Measurements from ENCODE around the gene ELOVL5.

ELOVL5 gene

GRCh38 chr6:53264915-53265607, 83.7 kb downstream of the ELOVL5 start:
- no peak for DNase-seq

GRCh38 chr6:53264337-53264736, 84.4 kb downstream of the ELOVL5 start:
- DNase-seq = no peak

GRCh38 chr6:53263917-53264316, 84.8 kb downstream of the ELOVL5 start:
- no peak for DNase-seq

DNA sequence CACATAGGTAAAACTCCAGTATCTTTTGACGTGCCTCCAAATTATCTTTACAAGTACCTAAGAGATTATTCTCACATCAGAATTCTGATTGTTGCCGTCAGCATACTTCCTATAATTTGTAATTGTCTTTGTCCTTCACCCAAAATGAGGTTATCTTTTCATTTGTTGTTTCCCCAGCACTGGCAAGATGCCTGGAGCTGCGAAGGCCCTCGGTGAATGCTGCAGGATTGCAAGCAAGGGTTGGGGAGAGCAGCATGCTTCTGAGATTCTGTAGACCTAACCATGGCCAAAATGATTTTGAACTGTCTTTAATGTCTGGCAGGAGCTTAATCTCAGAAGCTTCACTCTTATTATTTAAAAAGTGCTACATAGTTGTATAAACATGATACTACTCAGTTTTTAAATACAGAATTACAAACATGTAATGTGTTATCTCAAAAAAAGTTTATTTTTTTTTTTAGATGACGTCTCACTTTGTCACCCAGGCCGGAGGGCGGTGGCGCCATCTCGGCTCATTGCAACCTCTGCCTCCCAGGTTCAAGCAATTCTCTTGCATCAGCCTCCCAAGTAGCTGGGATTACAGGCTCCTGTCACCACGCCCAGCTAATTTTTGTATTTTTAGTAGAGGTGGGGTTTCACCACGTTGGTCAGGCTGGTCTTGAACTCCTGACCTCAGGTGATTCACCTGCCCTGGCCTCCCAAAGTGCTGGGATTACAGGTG, 88.7 kb downstream of the ELOVL5 start:
- no peak for DNase-seq

DNA sequence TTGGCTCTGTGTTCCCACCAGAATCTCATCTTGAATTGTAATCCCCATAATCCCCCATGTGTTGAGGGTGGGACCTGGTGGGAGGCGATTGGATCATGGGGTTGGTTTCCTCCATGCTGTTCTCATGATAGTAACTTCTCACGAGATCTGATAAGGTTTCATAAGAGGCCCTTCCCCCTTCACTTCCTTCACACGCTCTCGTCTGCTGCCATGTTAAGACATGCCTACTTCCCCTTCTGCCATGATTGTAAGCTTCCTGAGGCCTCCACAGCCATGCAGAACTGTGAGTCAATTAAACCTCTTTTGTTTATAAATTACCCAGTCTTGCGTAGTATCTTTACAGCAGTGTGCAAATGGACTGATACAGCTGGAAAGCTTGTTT, 90.0 kb downstream of the ELOVL5 start:
- no peak for DNase-seq

DNA sequence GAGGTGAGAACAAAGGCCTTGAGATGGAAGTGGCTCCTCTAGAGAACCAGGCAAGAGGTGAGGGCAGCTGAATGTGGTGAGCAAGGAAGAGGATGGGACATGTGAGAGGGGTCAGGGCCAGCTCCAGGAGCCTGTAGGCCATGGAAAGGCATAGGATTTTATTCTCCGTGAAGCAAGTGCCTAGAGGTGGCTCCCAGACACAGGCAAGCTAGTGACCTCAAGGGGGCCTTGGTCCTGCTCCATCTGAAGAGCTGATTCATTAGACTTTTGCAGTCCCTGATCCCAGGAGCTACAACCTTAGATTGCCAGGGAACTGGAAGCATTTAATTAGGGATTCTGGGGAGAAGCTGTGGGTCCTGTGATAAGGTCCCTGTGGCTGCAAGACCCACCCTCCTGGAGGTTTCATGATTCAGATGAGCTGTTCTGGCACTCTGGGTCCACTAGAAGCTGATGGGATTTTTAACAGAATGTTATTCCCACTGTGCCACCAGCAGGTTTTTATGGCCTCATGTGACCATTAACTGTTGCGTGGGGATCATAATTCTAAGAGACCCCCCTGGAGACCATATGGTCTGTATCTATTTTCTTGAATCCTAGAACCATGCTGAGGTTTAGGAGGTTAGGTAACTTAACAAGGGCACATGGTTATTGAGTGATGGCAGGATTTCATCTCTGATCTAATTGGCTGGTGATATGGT, 90.5 kb downstream of the ELOVL5 start:
- DNase-seq = no peak

GRCh38 chr6:53257533-53257932, 91.2 kb downstream of the ELOVL5 start:
- no peak for DNase-seq

GRCh38 chr6:53257001-53257400, 91.7 kb downstream of the ELOVL5 start:
- DNase-seq = no peak

- no peak for DNase-seq
These were observed 96.5 kb downstream of the ELOVL5 start for GRCh38 chr6:53252177-53252692.

- no peak for DNase-seq
These were observed 97.6 kb downstream of the ELOVL5 start for GRCh38 chr6:53251033-53251672.

- DNase-seq = no peak
These were observed 98.3 kb downstream of the ELOVL5 start for GRCh38 chr6:53250176-53251032.

DNA sequence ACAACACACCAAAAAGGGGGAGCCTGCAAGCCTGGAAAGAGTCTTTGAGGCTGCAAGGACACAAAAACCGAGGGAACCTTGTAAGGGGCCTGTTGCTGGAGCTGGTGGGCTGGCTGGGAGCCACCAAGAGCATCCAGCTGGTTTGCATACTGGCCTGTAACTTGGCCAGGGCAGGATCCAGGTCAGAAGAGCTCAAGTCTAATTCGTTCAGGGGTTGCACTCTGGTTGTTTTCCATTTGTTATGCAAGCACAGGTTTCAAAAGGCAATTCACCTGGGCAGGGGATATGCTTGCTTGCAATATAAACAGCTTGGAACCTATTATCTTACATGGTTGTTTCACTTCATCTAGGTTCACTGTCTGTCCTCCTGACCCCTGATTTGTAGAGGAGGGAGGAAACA, 101.8 kb downstream of the ELOVL5 start:
- no peak for DNase-seq

GRCh38 chr6:53244958-53245357, 103.8 kb downstream of the ELOVL5 start:
- DNase-seq = no peak

- DNase-seq = no peak
These were observed 104.3 kb downstream of the ELOVL5 start for GRCh38 chr6:53244399-53244931.

DNA sequence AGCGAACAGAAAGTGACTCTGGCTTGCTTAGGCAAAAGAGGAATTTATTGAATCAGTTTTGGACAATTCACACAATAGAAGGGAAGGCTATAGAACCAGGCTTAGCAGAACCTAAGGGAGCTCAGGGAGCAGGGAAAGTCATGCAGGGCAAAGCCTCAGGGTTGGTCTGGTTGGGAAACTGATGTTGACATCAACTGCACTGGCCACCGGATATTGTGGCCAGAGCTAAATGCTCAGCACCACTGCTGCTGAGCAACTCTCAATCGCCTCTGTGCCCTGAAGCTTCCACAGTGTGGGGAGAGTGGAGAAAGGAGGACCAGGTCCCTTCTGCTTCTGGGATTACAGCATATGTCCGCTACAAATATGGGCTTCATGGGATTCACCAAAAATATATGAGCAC, 106.8 kb downstream of the ELOVL5 start:
- DNase-seq = no peak

GRCh38 chr6:53240761-53241160, 108.0 kb downstream of the ELOVL5 start:
- no peak for DNase-seq

- DNase-seq = no peak
These were observed 108.6 kb downstream of the ELOVL5 start for GRCh38 chr6:53240139-53240538.

DNA sequence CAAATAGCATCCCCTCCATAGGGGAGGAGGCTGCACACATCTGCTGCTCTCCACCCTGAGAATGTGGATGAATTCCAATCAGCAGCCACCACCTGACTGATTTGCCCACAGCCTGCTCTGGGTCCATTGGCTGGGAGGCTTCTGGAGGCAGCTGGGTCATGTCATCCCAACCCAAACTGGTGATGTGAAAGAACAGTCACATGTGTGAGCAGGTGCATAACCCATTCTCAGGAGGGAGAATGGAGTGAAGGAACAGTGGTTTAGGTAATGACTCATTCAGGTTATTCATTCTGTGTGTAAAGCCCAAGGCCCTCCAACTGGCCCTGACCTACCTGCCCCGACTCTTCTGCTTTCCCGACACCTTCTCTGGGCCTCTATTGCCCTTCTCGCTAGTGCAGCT, 109.2 kb downstream of the ELOVL5 start:
- no peak for DNase-seq

GRCh38 chr6:53238311-53238710, 110.4 kb downstream of the ELOVL5 start:
- DNase-seq = no peak

- DNase-seq = no peak
These were observed 112.5 kb downstream of the ELOVL5 start for GRCh38 chr6:53236241-53236640.

- DNase-seq = no peak
These were observed 113.2 kb downstream of the ELOVL5 start for GRCh38 chr6:53235508-53235907.

DNA sequence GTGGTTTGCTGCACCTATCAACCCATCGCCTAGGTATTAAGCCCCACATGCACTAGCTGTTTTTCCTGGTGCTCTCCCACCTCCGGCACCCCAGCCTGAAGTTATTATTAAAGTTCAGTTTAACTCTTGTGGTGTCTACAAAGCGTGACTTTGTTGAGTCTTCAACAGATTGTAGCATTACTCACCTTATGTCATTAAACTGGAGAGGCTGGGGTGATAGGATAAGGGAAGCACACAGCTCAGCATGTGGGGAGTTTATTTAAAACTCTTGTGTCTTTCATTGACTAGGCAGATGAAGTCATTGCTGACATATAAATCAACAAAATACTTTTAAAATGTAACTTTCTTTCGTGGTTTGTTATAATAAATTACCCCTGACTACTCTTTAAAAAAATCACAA, 115.4 kb downstream of the ELOVL5 start:
- DNase-seq = no peak
